ENCODE measurements around the gene ZC3H7B.
A peak's percentile ranks its signal among the peaks of the same experiment; 100 is the strongest.
"Not testable (repeated sequence)": the region's sequence is repeated elsewhere in the genome, so short reads cannot be mapped to it uniquely, and the experiment has no call there.

The ZC3H7B gene

DNA sequence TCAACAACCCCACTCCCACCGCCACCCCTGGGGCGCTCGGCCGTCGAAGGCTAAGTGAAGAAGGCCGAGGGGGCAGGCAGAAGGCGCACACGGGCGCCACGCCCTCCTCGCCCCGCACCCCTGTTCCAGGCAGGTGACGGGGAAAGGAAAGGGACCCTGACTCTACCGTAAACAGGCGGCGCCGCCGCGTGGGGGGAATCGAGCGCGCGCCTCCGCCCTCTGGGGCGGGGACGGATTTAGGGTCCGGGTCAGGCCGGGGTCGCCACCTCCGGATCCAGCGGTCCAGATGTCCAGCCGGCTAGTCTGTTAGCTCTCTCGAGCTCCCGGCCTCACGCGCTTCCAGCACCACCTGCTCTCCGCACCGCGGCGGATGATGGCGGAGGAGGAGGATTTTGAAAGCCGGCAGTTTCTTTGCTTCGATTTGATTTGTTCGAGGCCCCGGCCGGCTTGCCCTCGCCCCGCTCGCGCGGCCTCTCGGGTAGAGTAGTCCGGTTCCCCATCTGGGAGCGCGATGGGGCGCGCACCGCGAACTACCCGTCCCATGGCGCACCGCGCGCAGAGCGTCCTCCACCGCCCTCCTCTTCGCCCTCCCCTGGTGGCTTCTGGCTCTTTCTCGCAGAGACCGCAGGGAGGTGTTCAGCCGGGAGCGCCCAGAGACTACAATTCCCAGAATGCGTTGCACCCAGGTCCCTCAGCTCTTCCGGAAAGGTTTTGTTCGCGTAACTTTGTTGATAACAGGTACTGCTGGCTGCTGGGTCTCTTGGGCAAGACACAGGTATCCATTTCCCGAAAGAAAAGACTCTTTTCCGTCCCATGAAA lies 15.3 kb upstream of the ZC3H7B start, which contains the start of gene RANGAP1:
Gene RANGAP1, minus strand, starts transcription at position 368 of the 819 bp plus-strand sequence. CDS start 5,143 bp downstream, outside the sequence.
- peak; percentile 99 for DNase-seq (ENCODE audit: low spot score)

DNA sequence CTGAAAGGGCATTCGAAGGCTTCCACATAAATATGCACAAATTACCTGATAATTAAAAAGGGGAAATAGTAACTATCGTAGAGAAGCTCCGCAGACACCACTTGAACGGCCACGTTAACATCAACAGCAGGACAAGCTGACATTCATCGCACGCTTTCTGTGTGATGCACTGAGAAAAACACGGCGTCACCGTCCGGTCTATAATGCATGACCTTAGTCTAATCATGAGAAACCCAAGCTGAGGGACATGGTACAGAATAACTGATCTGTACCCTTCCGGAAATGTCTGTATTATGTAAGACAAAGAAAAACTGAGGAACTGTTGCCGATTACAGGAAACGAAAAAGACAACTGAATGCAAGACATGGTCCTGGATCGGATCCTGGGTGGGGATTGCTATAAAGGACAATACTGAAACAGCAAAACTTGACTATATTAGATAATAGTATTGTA lies 14.7 kb upstream of the ZC3H7B start:
- no peak for DNase-seq (ENCODE audit: low spot score)

DNA sequence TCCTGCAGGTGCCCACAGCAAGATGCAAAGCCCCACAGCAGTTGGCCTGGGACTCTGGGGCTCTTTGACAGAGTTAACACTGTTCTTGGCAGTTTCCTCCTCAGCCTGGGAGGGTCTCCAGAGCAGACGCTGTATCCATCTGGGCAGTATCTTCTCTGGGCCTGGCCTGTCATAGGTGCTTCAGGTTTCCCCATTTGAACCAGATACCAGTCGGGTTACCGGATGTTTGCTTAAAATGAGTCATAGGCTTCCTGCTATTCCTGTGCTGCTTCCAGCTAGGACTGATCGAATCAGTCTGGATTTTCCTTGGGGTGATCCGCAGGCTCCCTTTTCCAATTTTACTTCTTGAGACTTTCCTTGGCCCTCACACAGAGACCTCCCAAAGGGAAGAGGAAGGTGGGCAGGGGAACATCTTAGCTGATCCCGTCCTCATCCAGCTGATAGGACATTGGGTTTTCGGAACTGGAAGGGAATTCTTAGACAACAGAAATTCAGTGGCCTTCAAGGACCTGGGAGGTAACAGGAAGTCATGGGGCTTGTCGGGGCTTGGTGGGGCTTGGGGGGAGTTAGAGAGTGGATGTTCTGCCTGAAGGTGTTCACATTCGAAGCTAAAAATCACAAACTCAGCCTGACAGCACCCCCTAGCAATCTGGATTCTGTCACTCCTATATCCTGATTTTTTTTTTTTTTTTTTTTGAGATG lies 12.9 kb upstream of the ZC3H7B start:
- DNase-seq (ENCODE audit: low spot score) = no peak

DNA sequence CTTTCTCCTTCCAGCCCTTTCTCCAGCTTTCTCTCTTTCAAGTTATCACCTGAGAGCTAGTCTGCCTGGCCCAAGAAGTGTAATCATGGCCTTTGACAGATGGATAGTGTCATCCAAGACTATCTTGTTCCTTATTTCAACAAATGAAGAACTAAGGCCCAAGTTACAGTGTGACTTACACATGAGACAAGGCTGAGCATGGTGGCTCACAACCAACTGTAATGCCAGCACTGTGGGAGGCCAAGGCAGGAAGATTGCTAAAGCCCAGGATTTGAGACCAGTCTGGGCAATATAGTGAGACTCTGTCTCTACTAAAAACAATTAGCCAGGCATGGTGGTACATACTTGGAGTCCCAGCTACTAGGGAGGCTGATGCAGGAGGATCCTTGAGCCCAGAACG lies 11.7 kb upstream of the ZC3H7B start:
- DNase-seq (ENCODE audit: low spot score) = no peak

DNA sequence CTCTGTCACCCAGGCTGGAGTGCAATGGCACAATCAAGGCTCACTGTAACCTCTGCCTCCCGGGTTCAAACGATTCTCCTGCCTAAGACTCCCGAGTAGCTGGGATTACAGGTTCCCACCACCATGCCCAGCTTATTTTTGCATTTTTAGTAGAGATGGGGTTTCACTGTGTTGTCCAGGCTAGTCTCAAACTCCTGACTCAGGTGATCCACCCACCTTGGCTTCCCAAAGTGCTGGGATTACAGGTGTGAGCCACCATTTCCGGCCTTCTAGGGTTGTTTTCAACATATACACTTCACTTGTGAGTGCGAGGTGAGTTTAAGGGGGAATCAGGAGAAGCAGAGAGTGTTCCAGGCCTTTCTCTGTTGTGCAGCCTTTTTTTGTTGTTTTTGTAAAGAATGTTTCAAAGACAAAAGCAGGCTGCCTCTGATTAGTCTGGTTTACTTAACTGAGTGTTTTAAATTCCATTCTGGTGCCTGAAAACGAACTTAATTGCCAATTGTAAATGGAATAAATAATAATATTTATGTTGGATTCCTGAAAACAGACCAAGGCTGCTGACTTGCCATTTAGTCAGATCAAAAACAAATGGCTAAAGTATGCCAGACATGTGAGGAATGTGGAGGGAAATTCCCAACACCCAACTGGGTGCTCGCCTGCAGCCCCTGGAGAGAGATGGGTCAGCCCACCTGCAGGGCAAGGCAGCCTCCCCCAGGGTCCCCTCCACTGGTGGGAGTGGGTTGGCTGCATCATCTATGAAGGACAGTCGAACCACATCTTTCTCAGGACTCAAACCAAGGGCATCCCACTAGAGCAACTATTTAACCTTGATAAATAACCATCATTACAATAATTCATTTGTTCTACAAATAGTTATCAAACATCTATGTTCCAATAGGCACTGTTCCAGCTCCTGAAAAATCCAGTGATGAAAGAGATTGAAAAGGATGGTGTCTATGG lies 10.8 kb upstream of the ZC3H7B start:
- no peak for DNase-seq (ENCODE audit: low spot score)

DNA sequence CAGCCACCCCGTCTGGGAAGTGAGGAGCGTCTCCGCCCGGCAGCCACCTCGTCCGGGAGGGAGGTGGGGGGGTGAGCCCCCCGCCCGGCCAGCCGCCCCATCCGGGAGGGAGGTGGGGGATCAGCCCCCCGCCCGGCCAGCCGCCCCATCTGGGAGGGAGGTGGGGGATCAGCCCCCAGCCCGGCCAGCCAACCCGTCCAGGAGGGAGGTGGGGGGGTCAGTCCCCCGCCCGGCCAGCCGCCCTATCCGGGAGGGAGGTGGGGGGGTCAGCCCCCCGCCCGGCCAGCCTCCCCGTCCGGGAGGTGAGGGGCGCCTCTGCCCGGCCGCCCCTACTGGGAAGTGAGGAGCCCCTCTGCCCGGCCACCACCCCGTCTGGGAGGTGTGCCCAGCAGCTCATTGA lies 6.5 kb upstream of the ZC3H7B start:
- not testable (repeated sequence) for DNase-seq (ENCODE audit: low spot score)

DNA sequence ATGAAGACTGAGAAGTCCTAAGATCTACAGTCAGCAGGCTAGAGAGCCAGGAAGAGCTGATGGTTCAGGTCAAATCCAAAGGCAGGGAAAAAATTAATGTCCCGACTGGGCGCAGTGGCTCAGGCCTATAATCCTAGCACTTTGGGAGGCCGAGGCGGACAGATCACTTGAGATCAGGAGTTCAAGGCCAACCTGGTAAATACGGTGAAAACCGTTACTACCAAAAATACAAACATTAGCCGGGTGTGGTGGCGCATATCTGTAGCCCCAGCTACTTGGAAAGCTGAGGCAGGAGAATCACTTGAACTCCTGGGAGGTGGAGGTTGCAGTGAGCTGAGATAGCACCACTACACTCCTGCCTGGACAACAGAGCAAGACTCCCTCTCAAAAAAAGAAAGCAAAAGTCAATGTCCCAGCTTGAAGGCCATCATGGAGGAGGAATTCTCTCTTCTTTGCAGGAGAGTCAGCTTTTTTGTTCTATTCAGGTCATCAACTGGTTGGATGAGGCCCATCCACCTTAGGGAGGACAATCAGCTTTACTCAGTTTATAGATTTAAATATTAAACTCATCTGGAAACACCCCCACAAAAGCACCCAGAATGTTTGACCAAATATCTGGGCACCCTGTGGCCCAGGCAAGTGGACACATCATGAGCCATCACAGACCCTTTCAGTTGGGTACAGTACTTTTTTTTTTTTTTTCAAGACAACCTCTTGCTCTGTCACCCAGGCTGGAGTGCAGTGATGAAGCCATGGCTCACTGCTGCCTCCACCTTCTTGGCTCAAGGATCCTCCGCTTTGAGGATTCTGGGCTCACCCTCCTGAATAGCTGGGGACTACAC lies 4.3 kb upstream of the ZC3H7B start:
- no peak for DNase-seq (ENCODE audit: low spot score)

DNA sequence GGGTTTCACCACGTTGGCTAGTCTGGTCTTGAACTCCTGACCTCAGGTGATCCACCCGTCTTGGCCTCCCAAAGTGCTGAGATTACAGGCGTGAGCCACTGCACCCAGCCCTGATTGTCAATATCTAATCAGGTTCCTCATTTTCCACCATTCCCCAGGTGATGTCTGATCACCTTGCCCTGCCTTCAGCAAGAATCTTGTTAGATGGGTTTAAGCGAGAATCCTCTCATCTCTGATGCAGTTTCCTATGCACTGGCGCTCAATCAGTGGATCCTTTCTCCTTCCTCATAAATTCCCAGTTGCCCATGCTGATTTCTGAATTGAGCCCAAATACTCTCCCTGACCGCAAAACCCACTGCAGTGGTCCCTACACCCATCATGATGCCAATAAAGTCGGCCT lies 664 bp upstream of the ZC3H7B start:
- no peak for DNase-seq (ENCODE audit: low spot score)

DNA sequence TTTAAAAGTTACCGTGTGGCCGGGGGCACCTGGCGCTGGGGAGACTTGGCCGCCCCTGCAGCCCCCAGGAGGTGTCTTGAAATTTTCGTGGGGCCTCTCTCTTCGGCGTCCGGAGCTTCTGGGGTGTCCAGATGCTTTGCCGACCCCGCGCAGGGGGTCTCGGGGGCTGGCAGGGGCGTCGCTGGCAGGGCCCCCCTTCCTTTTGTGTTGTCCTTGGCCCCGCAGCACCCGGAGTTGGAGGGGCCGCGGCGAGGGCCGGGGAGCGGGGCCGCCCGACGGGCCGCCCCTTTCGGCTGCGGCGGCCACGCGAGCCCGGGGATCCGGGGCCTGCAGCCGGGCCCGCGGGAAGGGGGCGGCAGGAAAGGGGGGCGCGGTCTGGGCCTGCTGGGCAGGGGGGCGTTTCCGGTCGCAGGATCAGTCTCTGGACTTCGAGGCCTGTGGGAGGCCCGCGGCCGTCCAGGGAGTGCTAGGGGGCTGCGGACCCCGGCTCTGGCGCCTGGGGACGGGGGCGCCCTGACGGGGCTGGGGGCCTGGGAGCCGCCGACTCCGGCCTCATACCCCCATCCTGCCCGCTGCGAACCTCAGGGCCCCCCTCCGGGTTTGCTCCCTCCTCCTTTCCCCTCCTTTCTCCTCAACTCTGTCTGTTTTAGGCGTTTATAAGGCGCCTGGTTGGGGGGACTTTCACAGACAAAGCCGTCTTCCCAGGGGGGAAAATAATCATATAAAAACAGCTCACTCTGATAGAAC lies 869 bp downstream of the ZC3H7B start:
- DNase-seq (ENCODE audit: low spot score) = no peak

DNA sequence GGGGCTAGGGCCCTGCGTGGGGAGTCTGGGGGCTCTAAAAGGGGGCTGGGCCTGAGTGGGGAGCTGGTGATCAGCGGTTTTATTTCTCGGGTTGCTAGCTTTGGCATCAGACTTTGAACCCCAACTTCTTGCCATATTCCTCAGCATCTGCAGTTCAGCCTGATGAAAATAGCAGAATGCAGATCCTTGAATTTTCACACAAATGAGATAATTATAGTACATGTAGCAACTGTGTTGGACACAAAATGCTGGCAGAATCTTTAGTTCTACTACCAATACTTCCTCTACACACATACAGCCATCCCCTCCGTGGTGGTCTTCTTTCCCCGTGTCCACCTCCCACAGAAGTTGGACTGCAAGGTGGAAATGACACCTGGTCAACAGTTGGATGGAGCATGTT lies 1.5 kb downstream of the ZC3H7B start:
- no peak for DNase-seq (ENCODE audit: low spot score)

DNA sequence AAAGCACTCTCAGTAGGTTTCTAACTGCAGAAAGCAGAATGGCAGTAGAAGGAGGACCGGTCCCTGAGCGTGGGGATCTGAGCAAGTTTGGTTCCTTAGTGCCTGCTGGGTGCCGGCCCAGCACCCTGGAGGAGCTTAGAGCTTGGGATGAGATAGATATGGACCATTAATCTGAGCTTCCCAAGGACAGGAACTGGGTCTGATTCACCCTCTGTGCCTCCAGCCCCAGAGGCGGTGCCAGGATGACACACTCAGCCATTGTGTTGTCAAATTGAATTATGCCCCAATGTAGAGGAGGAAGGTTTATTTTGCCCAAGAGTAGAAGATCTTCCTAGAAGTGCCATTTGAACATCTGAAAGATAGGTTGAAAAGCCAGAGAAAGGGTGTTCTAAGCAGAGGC lies 4.3 kb downstream of the ZC3H7B start:
- DNase-seq (ENCODE audit: low spot score) = peak; percentile 38

DNA sequence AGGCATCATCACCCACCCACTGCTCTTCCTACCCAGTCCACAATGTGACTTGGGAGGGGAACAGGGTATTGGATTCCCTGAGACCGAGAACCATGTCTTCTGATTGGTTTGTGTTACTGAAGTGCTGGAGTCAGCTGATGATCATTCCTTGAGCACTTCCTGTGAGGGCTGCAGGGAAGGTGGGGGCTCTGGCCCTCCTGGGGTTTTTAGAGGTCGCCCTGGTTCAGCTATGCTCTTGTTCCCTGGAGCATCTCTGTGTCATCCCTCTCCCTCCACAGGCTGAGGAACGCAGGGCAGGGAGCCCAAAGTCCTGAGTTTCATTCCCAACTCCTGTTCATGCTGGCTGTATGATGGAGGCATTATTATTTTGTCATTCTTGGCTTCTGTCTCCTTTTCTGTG lies 6.7 kb downstream of the ZC3H7B start:
- DNase-seq (ENCODE audit: low spot score) = no peak

DNA sequence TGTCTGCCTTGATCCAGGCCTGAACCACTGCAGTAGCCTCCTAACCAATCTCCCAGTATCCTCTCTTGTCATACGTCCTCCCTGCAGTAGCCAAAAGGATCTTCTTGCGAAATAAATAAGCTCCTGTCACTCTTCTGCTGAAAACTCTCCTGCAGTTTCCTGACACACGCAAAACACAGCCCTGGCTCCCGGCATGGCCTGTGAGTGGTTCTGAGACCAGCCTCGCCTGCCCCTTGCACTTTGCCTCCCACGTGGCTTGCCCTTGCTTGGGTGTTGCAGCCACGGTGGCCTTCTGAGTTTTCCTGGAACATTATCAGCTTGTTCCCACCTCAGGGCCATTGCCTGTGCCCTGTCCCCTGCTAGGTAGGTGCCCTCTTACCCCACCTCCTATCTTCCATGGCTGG lies 7.2 kb downstream of the ZC3H7B start:
- DNase-seq (ENCODE audit: low spot score) = no peak

DNA sequence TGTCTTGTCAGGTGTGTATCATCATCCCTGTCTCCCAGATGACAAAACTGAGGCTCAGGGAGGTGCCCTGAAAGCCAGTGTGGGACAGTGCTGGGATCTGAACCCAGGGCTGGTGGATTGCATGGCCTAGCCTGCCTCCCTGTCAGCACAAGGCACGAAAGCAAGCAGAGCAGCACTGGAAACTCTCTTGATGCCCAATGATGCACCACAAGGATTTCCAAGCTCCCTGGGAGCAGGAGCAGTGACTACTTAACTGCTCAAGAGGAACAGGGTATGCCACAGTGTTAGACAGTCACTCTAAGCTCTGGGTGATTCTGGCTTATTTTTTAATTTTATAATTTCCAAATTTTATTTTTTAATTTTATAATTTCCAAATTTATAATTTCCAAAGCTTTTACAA lies 9.0 kb downstream of the ZC3H7B start:
- DNase-seq (ENCODE audit: low spot score) = no peak

DNA sequence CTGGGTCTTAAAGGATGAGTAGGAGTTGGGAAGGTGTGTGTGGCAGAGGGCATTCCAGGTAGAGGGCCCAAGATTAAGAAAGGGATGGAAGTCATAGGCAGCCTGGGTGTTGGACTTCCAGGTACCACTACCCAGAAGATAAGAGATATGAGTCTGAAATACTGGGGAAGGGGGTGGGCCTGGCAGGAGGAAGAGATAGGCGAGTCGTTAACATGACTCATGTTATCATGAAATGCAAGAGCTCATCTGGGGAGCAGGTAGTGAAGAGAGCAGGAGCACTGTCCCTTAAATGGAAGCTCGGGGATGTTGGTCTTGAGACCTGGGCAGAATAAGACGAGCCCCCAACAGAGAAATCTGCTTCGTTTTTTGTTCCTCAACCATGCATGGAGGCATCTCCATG lies 10.2 kb downstream of the ZC3H7B start:
- DNase-seq (ENCODE audit: low spot score) = no peak

DNA sequence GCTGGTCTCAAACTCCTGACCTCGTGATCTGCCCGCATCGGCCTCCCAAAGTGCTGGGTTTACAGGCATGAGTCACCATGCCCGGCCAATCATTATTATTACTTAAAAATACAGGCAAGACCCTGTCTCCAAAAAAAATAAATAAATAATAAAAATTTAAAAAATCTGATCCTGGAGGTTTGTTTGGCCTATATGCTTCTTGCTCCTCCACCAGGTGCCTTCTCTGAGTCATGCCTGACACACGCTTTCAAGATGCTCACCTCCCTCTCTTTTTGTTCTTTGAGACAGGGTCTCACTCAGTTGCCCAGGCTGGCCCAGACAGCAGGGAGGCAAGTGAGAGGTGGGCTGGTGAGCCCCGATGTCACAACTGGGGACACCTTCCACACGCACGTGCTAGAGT lies 13.5 kb downstream of the ZC3H7B start:
- DNase-seq (ENCODE audit: low spot score) = no peak

DNA sequence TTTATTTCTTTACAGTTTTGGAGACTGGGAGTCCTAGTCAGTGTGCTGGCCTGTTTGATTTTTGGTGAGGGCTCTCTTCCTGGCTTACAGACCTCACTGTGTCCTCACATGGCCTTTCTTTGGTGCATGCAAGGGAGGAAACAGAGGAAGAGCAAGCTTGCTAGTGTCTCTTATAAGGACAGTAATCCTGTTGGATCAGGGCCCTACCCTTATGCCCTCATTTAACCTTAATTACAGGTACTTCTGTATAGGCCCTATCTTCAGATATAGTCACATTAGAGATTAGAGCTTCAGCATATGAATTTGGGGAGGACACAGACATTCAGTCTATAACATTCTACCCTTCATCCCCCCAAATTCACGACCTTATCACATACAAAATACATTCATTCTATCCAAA lies 14.3 kb downstream of the ZC3H7B start:
- no peak for DNase-seq (ENCODE audit: low spot score)

DNA sequence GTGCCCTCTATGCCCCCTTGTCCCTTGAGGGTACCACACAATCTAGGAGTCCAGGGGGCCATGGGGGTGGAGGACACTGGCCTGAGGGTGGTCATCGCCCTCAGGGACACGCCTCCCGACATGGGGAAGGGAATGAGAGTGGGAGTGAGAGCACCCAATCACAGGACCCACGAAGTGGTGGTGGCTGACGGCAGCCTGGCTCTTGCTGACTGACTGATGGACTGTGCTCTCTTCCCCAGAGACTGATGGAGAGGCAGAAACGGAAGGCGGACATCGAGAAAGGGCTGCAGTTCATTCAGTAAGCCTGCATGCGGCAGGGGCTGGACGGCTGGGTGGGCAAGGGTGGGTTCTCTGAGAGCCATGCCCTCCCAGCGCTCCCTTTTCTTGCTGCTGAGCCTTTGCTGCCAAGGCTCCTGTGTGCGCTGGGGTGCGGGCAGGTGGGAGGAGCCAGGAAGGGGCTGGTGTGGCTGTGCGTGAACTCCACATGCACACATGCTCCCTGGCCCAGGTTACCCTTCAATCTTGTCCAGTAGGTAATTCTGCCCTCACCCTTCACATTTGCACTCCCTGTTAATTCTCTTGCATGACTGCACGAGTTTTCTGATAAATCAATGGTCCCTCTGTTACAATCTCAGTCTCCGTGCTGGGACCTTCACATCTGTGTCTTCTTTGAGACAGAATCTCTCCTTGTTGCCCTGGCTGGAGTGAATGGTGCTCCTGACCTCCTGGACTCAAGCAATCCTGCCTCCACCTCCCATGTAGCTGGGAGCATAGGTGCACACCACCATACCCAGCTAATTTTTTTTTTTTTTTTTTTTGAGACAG lies 19.3 kb downstream of the ZC3H7B start:
- no peak for DNase-seq (ENCODE audit: low spot score)

DNA sequence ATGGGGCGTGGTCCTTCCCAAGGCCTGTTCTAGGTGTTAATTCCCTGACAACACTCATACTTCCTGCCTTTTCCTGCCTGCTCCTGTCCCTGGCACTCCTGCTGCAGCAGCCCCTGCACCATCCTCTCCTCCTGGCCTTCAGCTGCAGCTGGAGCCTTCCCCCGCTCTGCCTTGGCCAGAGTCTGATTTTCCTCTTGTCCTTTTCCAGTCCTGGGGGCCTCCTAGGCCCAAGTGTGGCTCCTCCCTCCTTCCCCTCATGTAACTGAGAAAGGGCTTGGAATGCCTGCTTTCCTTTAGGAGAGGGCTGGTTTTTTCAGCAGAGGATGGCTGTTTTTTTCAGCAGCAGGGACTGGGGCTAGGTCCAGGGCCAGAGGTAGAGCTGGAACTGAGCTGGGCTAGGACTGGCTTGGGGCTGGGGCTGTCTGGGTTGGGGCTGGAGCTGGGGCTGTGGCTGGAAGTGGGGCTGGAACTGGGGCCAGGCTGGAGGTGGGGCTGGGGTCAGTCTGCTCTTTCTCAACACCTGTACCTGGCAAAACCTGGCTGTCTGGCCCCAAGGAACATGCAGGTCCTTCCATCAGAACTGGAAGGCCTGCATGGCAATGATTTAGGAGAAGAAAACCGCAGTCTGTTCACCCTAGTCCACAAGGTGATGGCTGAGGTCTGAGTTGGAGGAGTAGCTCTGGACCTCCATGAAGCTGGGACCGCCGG lies 23.6 kb downstream of the ZC3H7B start:
- DNase-seq (ENCODE audit: low spot score) = no peak

Data from globus pallidus (tissue), 1 donor.